GM12873 (cell line): ENCODE results near the gene HAPLN1.

Source experiments
- CTCF ChIP-seq: IDR thresholded peaks from 2 replicates; pipeline ENCODE4 v1.5.1; 2012; ENCODE audit warnings: low read depth, mild to moderate bottlenecking, moderate library complexity, low read length, control low read depth; ENCODE audit not compliant: insufficient read depth; ENCODE audit errors: missing control alignments

HAPLN1 gene

GRCh38 chr5:83641946-83642345 lies 78.7 kb downstream of the HAPLN1 start:
- no peak for TF ChIP-seq CTCF

GRCh38 chr5:83639911-83640310 lies 80.7 kb downstream of the HAPLN1 start:
- no peak for TF ChIP-seq CTCF

DNA sequence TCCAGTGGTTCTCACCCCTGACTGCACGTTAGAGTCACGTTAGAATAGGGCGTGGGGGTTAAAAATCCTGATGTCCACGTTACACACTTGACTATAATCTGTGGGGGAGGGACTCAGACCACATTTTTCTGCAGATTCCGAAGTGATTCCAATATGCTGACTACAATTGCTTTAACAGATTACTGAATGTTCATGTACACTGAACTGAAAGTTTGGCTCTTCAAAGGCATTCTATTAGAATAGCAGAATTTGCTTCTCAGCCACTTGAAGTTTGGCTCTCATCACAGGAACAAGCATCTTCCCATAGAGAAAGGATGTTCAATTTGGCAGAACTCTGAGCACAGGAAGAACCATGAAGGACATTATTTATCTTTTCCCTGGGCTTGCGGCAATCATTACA lies 84.5 kb downstream of the HAPLN1 start:
- TF ChIP-seq CTCF = no peak

GRCh38 chr5:83633285-83633684 lies 87.4 kb downstream of the HAPLN1 start:
- TF ChIP-seq CTCF = no peak

DNA sequence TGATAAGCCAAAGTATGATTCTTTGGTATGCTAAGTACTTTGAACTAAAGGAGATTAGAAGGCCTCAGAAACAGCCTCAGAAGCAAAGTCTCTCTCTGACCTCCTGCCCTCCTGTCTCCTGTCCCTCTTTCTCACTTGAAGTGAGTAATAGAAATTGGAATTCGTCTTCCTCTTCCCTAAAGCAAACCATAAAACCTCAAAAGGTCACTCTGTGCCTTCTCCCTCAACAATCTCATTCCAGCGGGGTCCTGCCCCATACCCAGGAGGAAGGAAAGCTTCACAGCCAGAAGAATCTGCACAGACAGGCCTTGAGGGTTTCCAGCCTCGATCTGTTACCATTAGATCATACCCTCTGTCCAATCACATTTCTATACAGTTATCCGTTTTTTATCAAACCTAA lies 87.8 kb downstream of the HAPLN1 start:
- no peak for TF ChIP-seq CTCF

DNA sequence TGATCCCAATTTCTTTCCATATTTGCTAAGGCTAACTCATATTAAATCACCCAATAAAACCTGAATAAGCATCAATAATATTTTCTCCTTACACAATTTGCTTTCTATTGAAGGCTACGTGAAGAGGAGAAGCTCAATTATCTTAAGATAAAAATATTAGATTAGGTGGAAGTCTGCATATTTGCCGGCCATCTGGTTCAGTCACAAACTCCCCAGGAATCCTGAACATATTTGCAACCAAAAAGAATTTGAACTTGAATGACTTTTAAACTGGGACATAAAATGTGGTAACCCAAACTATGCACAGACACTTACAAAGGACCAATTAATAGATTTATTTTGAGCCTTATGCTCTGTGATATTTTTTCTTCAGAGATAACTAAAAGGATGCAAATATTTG lies 92.3 kb downstream of the HAPLN1 start:
- TF ChIP-seq CTCF = no peak

GRCh38 chr5:83614841-83615240 lies 105.8 kb downstream of the HAPLN1 start:
- TF ChIP-seq CTCF = no peak
